Subcutaneous adipose tissue (tissue), 4 donors: ENCODE data around the gene INS. TPM values are rescaled to one million over a fixed set of nuclear protein-coding genes. Genes with fewer than 3 reads are reported as not detected.

Source experiments
- total RNA-seq, 4 donors: library from RNA; depleted of rRNA; stranded (reverse); fragments of >200 nt; gene quantifications; one replicate each; pipeline ENCODE4 v1.1.0, GENCODE V29; 2016
- TF ChIP-seq, protein P1 (sequence below): fragments of 450-650 bp; IDR thresholded peaks from one replicate; pipeline ENCODE4 v1.5.1; 2016; ENCODE audit warnings: low read depth, mild to moderate bottlenecking, control low read depth, antibody characterized with exemption, moderate library complexity

Gene INS
- total RNA-seq, 4 donors from 2014 or later: not detected

GRCh38 chr11:2156416-2157182 is 4.4 kb downstream of the INS start:
- TF ChIP-seq, protein P1, sequence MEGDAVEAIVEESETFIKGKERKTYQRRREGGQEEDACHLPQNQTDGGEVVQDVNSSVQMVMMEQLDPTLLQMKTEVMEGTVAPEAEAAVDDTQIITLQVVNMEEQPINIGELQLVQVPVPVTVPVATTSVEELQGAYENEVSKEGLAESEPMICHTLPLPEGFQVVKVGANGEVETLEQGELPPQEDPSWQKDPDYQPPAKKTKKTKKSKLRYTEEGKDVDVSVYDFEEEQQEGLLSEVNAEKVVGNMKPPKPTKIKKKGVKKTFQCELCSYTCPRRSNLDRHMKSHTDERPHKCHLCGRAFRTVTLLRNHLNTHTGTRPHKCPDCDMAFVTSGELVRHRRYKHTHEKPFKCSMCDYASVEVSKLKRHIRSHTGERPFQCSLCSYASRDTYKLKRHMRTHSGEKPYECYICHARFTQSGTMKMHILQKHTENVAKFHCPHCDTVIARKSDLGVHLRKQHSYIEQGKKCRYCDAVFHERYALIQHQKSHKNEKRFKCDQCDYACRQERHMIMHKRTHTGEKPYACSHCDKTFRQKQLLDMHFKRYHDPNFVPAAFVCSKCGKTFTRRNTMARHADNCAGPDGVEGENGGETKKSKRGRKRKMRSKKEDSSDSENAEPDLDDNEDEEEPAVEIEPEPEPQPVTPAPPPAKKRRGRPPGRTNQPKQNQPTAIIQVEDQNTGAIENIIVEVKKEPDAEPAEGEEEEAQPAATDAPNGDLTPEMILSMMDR: no peak

GRCh38 chr11:2155511-2155910 is 5.5 kb downstream of the INS start:
- TF ChIP-seq, protein P1: no peak

DNA sequence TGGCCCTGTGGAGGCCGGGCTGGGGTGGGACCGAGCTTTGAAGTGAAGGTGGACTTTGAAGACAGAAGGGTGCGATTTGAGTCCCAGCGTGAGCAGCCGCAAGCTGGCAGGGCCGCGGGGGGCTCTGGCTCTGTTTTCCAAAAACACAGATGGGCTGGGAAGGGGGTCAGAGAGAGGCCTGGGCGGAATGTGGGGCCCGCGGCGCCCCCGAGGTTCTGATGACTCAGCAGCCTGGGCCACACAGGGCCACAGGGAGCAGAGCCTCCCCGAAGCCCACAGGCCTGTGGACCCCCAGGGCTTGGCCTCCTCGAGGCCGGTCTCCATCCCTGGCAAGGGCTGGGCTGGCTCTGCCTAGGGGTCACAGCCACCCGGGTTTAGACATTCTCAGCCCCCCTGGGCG is 6.1 kb downstream of the INS start:
- TF ChIP-seq, protein P1: no peak

GRCh38 chr11:2154195-2154585 is 6.8 kb downstream of the INS start:
- TF ChIP-seq, protein P1: no peak

GRCh38 chr11:2153581-2154194 is 7.3 kb downstream of the INS start:
- TF ChIP-seq, protein P1: no peak

GRCh38 chr11:2151500-2152257 is 9.3 kb downstream of the INS start:
- TF ChIP-seq, protein P1: no peak
